NK-92 treated with Interleukin-12 subunit alpha and Interleukin-12 subunit beta, amount 100 ng/mL, for 24 hours (cell line): ENCODE data around the gene ACVR1B.

Experiments used
- DNase-seq: peaks from one replicate; lab custom pipeline; 2025; lab: John Stamatoyannopoulos, UW

Gene ACVR1B

DNA sequence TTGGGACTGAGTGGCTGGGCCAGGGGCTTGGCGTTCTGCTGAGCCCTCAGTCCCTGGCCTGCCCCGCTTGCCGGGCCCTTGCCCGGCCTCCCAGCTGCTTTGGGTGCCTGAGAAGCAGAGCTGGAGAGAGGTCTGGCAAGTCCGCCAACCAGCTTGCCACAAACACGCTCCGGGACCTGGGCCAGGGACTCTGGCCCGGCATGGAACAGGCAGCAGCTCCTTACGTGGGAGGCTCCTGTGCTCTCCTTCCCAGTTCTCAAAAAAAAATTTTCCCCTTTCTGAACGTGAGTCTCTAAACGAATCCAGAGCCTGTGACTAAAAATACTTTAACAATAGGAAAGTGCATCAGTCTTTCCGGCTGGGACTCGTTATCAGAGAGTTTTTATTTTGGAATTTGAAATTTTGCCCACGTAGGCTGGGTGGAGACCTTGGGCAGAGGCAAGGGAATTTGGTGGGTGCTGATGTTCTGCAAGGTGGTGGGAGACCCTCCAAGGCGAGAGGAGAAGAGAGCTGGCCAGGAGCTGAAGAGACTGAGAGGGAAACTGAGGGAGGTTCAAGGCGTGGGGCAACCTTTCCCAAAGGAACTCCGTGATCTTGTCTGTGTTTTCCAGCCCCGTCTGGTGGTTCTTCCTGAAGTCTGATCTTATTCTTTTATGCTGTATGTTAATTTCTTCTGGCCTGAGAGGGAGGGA is 92.9 kb downstream of the ACVR1B start:
- no peak for DNase-seq

DNA sequence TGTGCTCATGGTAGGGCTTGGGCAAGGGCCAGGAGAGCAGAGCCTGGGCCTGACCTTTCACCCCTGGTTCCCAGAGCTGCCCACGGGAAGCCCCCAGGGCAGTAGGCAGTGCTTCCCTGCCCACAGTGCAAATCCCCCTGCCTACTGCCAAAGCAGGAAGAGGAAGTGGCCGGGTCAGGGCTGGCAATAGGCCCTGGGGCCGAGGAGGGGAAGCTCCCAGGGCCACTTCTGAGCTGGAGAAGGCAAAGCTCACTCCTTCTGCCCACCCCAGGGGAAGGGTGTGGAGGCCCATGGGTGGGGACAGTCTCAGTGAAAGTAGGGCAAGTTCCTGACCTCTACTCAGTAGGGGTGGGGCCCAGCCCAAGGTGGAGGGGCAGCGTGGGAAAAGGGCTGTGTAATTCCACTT is 94.3 kb downstream of the ACVR1B start:
- no peak for DNase-seq
